ENCODE measurements around the gene ZNF516.

DNA sequence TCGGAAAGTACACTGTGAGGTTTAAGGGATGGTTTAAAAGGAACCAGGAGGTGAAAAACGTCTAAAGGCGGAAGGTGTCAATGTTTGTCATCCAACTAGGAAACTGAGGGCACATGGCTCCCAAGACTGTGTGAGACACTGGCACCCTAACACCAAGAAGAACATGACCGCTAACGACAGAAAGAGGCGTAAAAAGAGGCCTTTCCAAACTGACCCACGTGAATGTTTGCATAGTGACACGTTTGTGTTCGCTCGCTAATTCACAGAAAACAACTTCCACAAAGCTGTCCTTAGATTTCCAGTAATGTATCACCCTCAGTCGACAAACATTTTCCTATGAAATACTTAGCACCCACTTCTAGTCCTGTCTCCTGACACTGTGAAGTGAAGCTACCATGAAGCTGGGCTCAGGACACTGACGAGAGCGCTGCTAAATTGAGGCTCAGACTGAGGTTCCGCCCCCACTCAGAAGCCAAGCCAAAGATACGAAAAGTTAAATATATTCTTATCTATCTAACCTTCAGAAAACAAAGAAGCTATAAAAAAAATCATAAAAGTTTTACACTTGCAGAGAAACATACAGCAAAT is 86.5 kb downstream of the ZNF516 start:
- TF ChIP-seq, protein P1, sequence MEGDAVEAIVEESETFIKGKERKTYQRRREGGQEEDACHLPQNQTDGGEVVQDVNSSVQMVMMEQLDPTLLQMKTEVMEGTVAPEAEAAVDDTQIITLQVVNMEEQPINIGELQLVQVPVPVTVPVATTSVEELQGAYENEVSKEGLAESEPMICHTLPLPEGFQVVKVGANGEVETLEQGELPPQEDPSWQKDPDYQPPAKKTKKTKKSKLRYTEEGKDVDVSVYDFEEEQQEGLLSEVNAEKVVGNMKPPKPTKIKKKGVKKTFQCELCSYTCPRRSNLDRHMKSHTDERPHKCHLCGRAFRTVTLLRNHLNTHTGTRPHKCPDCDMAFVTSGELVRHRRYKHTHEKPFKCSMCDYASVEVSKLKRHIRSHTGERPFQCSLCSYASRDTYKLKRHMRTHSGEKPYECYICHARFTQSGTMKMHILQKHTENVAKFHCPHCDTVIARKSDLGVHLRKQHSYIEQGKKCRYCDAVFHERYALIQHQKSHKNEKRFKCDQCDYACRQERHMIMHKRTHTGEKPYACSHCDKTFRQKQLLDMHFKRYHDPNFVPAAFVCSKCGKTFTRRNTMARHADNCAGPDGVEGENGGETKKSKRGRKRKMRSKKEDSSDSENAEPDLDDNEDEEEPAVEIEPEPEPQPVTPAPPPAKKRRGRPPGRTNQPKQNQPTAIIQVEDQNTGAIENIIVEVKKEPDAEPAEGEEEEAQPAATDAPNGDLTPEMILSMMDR (IDR thresholded peaks at IDR 0.05; ENCODE audit: borderline replicate concordance, extremely low read depth, low read length, poor library complexity, severe bottlenecking): no peak
- TF ChIP-seq EZH2 (IDR thresholded peaks at IDR 0.05; ENCODE audit: borderline replicate concordance, low read depth, low read length, severe bottlenecking): no peak
